GM12878 (cell line): ENCODE data around the gene VPS45. TPM values are rescaled to one million over a fixed set of nuclear protein-coding genes. Genes with fewer than 3 reads are reported as not detected.

Source experiments
- ATAC-seq: fragments of 200-7000 bp; cut with Tn5 transposase; 3 replicates; pipeline ENCODE4 v1.9.1; 2020; ENCODE audit warnings: mild to moderate bottlenecking, moderate library complexity
- BruUV-seq: library from RNA; stranded (reverse); fragments of 400-500 nt; replicated peaks from 2 replicates; lab custom pipeline; 2021; lab: Mats Ljungman, UMichigan
- CTCF ChIA-PET: fragments of 300-600 bp; sonication (Branson Sonifier 250); formaldehyde crosslinking; extraction: SDS; loops from one replicate; lab custom pipeline; 2021; ENCODE audit warnings: inconsistent platforms; lab: Yijun Ruan, JAX
- POLR2A ChIA-PET: fragments of 350-600 bp; formaldehyde crosslinking; extraction: SDS; loops from one replicate; lab custom pipeline; 2021; ENCODE audit warnings: inconsistent platforms; lab: Charles Lee
- RAD21 ChIA-PET: fragments of 300-600 bp; sonication (Branson Sonifier 250); formaldehyde crosslinking; loops from one replicate; lab custom pipeline; 2023; ENCODE audit warnings: antibody characterized with exemption; ENCODE audit not compliant: unreplicated experiment; lab: Charles Lee
- SMC1A ChIA-PET: fragments of 300-600 bp; sonication (Branson Sonifier 250); formaldehyde crosslinking; loops from one replicate; lab custom pipeline; 2023; ENCODE audit not compliant: unreplicated experiment, uncharacterized antibody; lab: Charles Lee
- DNase-seq: peaks from one replicate; pipeline ENCODE4 v3.0.0-alpha.2; 2011; ENCODE audit warnings: low read depth, low spot score
- FAIRE-seq: peaks from 3 replicates; lab custom pipeline; 2011; peaks lifted over from hg19 to GRCh38; lab: Jason Lieb, UNC
- H2AFZ ChIP-seq: 2 replicates; pipeline ENCODE4 v1.6.0; 2011; ENCODE audit warnings: low read depth, low read length, control low read depth; ENCODE audit not compliant: control insufficient read depth
- H3K27ac ChIP-seq: 2 replicates; pipeline ENCODE4 v1.5.1; 2011; ENCODE audit warnings: control low read depth; ENCODE audit not compliant: control insufficient read depth, insufficient read depth
- H3K27me3 ChIP-seq, 2 experiments: replicated peaks in 1 of 2; 2 replicates each; pipeline versions ENCODE4 v1.6.0 to v1.6.1; 2011; ENCODE audit warnings: low read length in 1 of 2; ENCODE audit not compliant: control insufficient read depth in 2 of 2, insufficient read depth in 2 of 2
- H3K36me3 ChIP-seq, 2 experiments: 2 replicates each; pipeline ENCODE4 v1.5.1; 2011; ENCODE audit warnings: low read length in 1 of 2; ENCODE audit not compliant: control insufficient read depth in 2 of 2, insufficient read depth in 2 of 2
- H3K4me1 ChIP-seq: 2 replicates; pipeline ENCODE4 v1.6.1; 2011; ENCODE audit warnings: mild to moderate bottlenecking, low read length, moderate library complexity, mixed read lengths; ENCODE audit not compliant: control insufficient read depth, insufficient read depth
- H3K4me2 ChIP-seq: 2 replicates; pipeline ENCODE4 v1.6.0; 2011; ENCODE audit warnings: control low read depth; ENCODE audit not compliant: control insufficient read depth, insufficient read depth
- H3K4me3 ChIP-seq: fragments of 200-600 bp; sonication (generic); 2 replicates; pipeline ENCODE4 v1.5.1; 2016
- H3K79me2 ChIP-seq: 2 replicates; pipeline ENCODE4 v1.6.0; 2011; ENCODE audit warnings: low read length; ENCODE audit not compliant: control insufficient read depth, insufficient read depth
- H3K9ac ChIP-seq: 2 replicates; pipeline ENCODE4 v1.8.0; 2011; ENCODE audit warnings: low read length, control low read depth, mixed read lengths; ENCODE audit not compliant: control insufficient read depth, insufficient read depth
- H3K9me3 ChIP-seq: replicated peaks from 3 replicates; pipeline ENCODE4 v1.5.1; 2011; ENCODE audit warnings: mild to moderate bottlenecking, low read length; ENCODE audit not compliant: control insufficient read depth, insufficient read depth
- H4K20me1 ChIP-seq: 2 replicates; pipeline ENCODE4 v1.6.0; 2011; ENCODE audit not compliant: control insufficient read depth, insufficient read depth
- CEBPB ChIP-seq, 2 experiments: fragments of 150-350 bp in 1 of 2; IDR thresholded peaks; 2 replicates each; pipeline ENCODE4 v1.6.1; 2012 to 2014; ENCODE audit warnings: low read depth in 2 of 2, low read length in 2 of 2, borderline replicate concordance in 1 of 2, inconsistent platforms in 1 of 2
- MEF2A ChIP-seq: IDR thresholded peaks from 2 replicates; pipeline ENCODE4 v1.6.1; 2011; ENCODE audit warnings: low read depth, mild to moderate bottlenecking, low read length, moderate library complexity; ENCODE audit not compliant: insufficient read depth
- MEF2B ChIP-seq: fragments of 450-650 bp; IDR thresholded peaks from 2 replicates; pipeline ENCODE4 v1.6.1; 2018; ENCODE audit warnings: mild to moderate bottlenecking, moderate library complexity; ENCODE audit not compliant: partially characterized antibody, poor library complexity, severe bottlenecking
- RUNX3 ChIP-seq: IDR thresholded peaks from 2 replicates; pipeline ENCODE4 v1.6.1; 2012; ENCODE audit warnings: low read length, inconsistent platforms
- ZNF622 ChIP-seq: fragments of 450-650 bp; IDR thresholded peaks from 2 replicates; pipeline ENCODE4 v1.6.1; 2017; ENCODE audit warnings: mild to moderate bottlenecking, inconsistent platforms
- in situ Hi-C: fragments of 300-500 bp; cut with MboI; formaldehyde crosslinking; loops from 9 replicates; pipeline ENCODE4 v1.14.3; 2018; ENCODE audit warnings: mixed read lengths
- intact Hi-C: fragments of 100-400 bp; cut with micrococcal nuclease; formaldehyde crosslinking; loops from one replicate; pipeline ENCODE4 v1.14.2; 2022; ENCODE audit not compliant: unreplicated experiment
- polyA plus RNA-seq, 11 experiments: library from polyadenylated mRNA; depleted of rRNA in 4 of 11; unstranded in 6 of 11; stranded (reverse) in 5 of 11; fragments of >200 nt; fragmentation: Nextera tagmentation in 4 of 11; fragmentation: Illumina TruSeq in 1 of 11; extraction: Ambion mirVana in 4 of 11; extraction: Trizol in 1 of 11; gene quantifications; 1 replicate in 1 of 11; 2 replicates in 10 of 11; pipeline versions ENCODE4 v1.2.1 to v1.2.3, GENCODE V29; 2011 to 2016; ENCODE audit warnings: inconsistent platforms in 2 of 11, missing spikeins in 2 of 11, low read depth in 1 of 11
- total RNA-seq, 4 experiments: library from RNA; depleted of rRNA in 3 of 4; stranded (reverse); fragments of >200 nt in 3 of 4; fragmentation: Illumina TruSeq in 1 of 4; extraction: Trizol in 1 of 4; gene quantifications; 2 replicates each; pipeline versions ENCODE4 v1.2.1 to v1.2.3, GENCODE V29; 2013 to 2021
- TF ChIP-seq, protein P1 (sequence below): fragments of 450-650 bp; formaldehyde crosslinking; IDR thresholded peaks from 2 replicates; pipeline ENCODE4 v1.5.0; 2022; ENCODE audit warnings: mild to moderate bottlenecking, missing genetic modification characterization

Gene VPS45
- total and polyA plus RNA-seq, 10 of the 15 experiments (the other 5 are each of a cell fraction or from before 2014, with no cell fraction given): 24.4 to 48.7 (median 34.5) TPM

GRCh38 chr1:150076985-150077384 lies 9.4 kb downstream of the VPS45 start (continued):
- TF ChIP-seq, protein P1, sequence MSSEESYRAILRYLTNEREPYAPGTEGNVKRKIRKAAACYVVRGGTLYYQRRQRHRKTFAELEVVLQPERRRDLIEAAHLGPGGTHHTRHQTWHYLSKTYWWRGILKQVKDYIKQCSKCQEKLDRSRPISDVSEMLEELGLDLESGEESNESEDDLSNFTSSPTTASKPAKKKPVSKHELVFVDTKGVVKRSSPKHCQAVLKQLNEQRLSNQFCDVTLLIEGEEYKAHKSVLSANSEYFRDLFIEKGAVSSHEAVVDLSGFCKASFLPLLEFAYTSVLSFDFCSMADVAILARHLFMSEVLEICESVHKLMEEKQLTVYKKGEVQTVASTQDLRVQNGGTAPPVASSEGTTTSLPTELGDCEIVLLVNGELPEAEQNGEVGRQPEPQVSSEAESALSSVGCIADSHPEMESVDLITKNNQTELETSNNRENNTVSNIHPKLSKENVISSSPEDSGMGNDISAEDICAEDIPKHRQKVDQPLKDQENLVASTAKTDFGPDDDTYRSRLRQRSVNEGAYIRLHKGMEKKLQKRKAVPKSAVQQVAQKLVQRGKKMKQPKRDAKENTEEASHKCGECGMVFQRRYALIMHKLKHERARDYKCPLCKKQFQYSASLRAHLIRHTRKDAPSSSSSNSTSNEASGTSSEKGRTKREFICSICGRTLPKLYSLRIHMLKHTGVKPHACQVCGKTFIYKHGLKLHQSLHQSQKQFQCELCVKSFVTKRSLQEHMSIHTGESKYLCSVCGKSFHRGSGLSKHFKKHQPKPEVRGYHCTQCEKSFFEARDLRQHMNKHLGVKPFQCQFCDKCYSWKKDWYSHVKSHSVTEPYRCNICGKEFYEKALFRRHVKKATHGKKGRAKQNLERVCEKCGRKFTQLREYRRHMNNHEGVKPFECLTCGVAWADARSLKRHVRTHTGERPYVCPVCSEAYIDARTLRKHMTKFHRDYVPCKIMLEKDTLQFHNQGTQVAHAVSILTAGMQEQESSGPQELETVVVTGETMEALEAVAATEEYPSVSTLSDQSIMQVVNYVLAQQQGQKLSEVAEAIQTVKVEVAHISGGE: no peak

DNA sequence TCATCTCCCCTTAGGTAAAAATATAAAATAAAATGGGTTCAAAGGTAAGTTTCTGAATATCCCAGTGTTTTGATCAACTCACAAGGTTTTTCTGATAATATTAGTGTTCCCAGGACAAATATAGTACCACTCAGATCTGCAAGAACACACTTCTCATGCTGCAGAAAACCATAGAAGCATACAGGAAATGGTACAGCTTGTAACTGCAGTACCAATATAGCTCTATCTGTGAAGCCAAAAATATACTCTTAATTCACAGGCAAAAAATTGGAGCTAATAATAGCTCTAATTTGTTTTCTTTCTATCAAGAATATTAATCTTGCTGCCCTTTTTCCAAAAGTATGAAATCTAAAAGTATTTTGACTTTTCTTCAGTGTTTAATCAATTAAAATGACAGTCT lies 13.2 kb downstream of the VPS45 start:
- DNase-seq (no peak), FAIRE-seq (no peak), ATAC-seq (no peak)
- ChIA-PET SMC1A (interaction anchor here (0.9 to 11.0 kb wide), 3 partner anchors 68 to 118 kb away, joined by 3 to 338 read pairs (median 4); no protein-coding TSS in a partner anchor), CTCF (interaction anchor here (1.7 to 14.7 kb wide), 3 partner anchors 14 to 107 kb away, joined by 4 to 577 read pairs (median 10); partner anchors contain the start of gene VPS45), RAD21 (interaction anchor here (12.0 kb wide), 1 partner anchor 81 kb away, joined by 287 read pairs; no protein-coding TSS in a partner anchor), POLR2A (interaction anchor here (0.6 kb wide), 1 partner anchor 68 kb away, joined by 3 read pairs; no protein-coding TSS in a partner anchor)
- H3K36me3 ChIP-seq: peaks cover 0 to 11% of the 10 kb centered on the region in 2 experiments; a peak in 3 of 4 replicates
- peaks cover 3% of the 10 kb centered on the region; the same call in 1 of the 2 replicates for H3K4me1 ChIP-seq
- H2AFZ ChIP-seq: no peak overlapping the region
- H3K27me3 ChIP-seq: no peaks in the 10 kb centered on the region
- H3K9ac ChIP-seq: no peak overlapping the region
- no peaks in the 10 kb centered on the region for H3K79me2 ChIP-seq
- no peaks in the 10 kb centered on the region for H4K20me1 ChIP-seq
- TF ChIP-seq RUNX3: 0 out of 2 replicates have a peak, but pooled peaks have one; percentile 17
- peak; percentile 14 for TF ChIP-seq MEF2B
- TF ChIP-seq ZNF622: no peak
- no peak for TF ChIP-seq CEBPB (IDR thresholded peaks at IDR 0.05; ENCODE audit: borderline replicate concordance in 1 of 2, low read depth in 2 of 2, low read length in 2 of 2)
- peak; percentile 86; the same call in 1 of the 2 replicates for TF ChIP-seq MEF2A
- no peak overlapping the region for H3K4me3 ChIP-seq
- intact Hi-C loops: no loop called here
- H3K27ac ChIP-seq: peak overlapping the region; percentile 39; the same call in 1 of the 2 replicates
- no peaks in the 10 kb centered on the region for H3K9me3 ChIP-seq
- no peak overlapping the region for H3K4me2 ChIP-seq
- in situ Hi-C loops: no loop called here
- BruUV-seq: no TSS peak
